A549 (cell line): ENCODE results near the gene ZBTB25. TPM values are rescaled to one million over a fixed set of nuclear protein-coding genes. Genes with fewer than 3 reads are reported as not detected.

Experiments used
- ATAC-seq, 2 experiments: fragments of 200-7000 bp in 1 of 2; fragments of >200 bp in 1 of 2; cut with Nextera tagmentation in 1 of 2; cut with Tn5 transposase in 1 of 2; 3 replicates each; pipeline versions ENCODE4 v1.8.0 to v1.9.1; 2018 to 2020; ENCODE audit warnings: mild to moderate bottlenecking in 1 of 2, moderate library complexity in 1 of 2
- CTCF ChIA-PET: fragments of 300-600 bp; sonication (Branson Sonifier 250); formaldehyde crosslinking; extraction: SDS; loops from one replicate; lab custom pipeline; 2021; ENCODE audit warnings: antibody characterized with exemption, inconsistent platforms; lab: Yijun Ruan, JAX
- POLR2A ChIA-PET: fragments of 350-600 bp; formaldehyde crosslinking; extraction: SDS; loops from one replicate; lab custom pipeline; 2021; ENCODE audit warnings: antibody characterized with exemption, inconsistent platforms; lab: Yijun Ruan, JAX
- DNase-seq, 2 experiments: peaks; one replicate each; pipeline versions ENCODE4 v3.0.0 to v3.0.0-alpha.2; 2011 to 2016; ENCODE audit warnings: low read depth in 1 of 2, low spot score in 1 of 2
- FAIRE-seq: peaks from 2 replicates; lab custom pipeline; 2011; peaks lifted over from hg19 to GRCh38; lab: Jason Lieb, UNC
- H3K27ac ChIP-seq, 2 experiments: fragments of >200 bp; sonication (Bioruptor Twin); formaldehyde crosslinking; 3 replicates each; pipeline ENCODE4 v1.5.1; 2016 to 2017
- H3K4me1 ChIP-seq: fragments of >200 bp; sonication (Bioruptor Twin); formaldehyde crosslinking; 3 replicates; pipeline ENCODE4 v1.6.1; 2016
- H3K4me2 ChIP-seq: fragments of >200 bp; sonication (Bioruptor Twin); formaldehyde crosslinking; 3 replicates; pipeline ENCODE4 v1.6.1; 2016
- H3K4me3 ChIP-seq: fragments of >200 bp; sonication (Bioruptor Twin); formaldehyde crosslinking; 3 replicates; pipeline ENCODE4 v1.5.1; 2016
- H3K9me3 ChIP-seq: fragments of >200 bp; sonication (Bioruptor Twin); formaldehyde crosslinking; 3 replicates; pipeline ENCODE4 v1.6.1; 2016
- BHLHE40 ChIP-seq: IDR thresholded peaks from 2 replicates; pipeline ENCODE4 v1.6.1; 2012; ENCODE audit warnings: low read depth, low read length, inconsistent platforms
- CBX8 ChIP-seq: fragments of 200-600 bp; sonication (generic); IDR thresholded peaks from 2 replicates; pipeline ENCODE4 v1.6.1; 2016
- EHMT2 ChIP-seq: fragments of 200-600 bp; sonication (generic); IDR thresholded peaks from 2 replicates; pipeline ENCODE4 v1.6.1; 2016; ENCODE audit warnings: antibody characterized with exemption, low read depth, mild to moderate bottlenecking, moderate library complexity
- ELK1 ChIP-seq: fragments of 150-350 bp; IDR thresholded peaks from 2 replicates; pipeline ENCODE4 v1.6.1; 2014; ENCODE audit warnings: low read depth, mild to moderate bottlenecking, low read length
- ESRRA ChIP-seq: fragments of 150-350 bp; IDR thresholded peaks from 2 replicates; pipeline ENCODE4 v1.6.1; 2014; ENCODE audit warnings: mild to moderate bottlenecking, low read length, borderline replicate concordance
- GATA3 ChIP-seq: IDR thresholded peaks from 2 replicates; pipeline ENCODE4 v1.6.1; 2012; ENCODE audit warnings: borderline replicate concordance
- HDAC2 ChIP-seq: fragments of 200-600 bp; sonication (generic); IDR thresholded peaks from 2 replicates; pipeline ENCODE4 v1.6.1; 2016
- HES2 ChIP-seq: fragments of >200 bp; sonication (Bioruptor Twin); formaldehyde crosslinking; IDR thresholded peaks from 2 replicates; pipeline ENCODE4 v1.6.1; 2016
- JUN ChIP-seq, 2 experiments: fragments of >200 bp; sonication (Bioruptor Twin); formaldehyde crosslinking; IDR thresholded peaks; 2 replicates in 1 of 2; 3 replicates in 1 of 2; pipeline ENCODE4 v1.6.1; 2016 to 2017
- KDM5A ChIP-seq: fragments of 200-600 bp; sonication (generic); IDR thresholded peaks from 2 replicates; pipeline ENCODE4 v1.6.1; 2016; ENCODE audit warnings: antibody characterized with exemption, mild to moderate bottlenecking
- NPAS2 ChIP-seq: fragments of 250-450 bp; sonication (Bioruptor Pico); IDR thresholded peaks from 2 replicates; pipeline ENCODE4 v1.8.0; 2022; ENCODE audit warnings: mild to moderate bottlenecking, moderate library complexity, borderline replicate concordance
- PHF8 ChIP-seq: fragments of 200-600 bp; sonication (generic); IDR thresholded peaks from 2 replicates; pipeline ENCODE4 v1.6.1; 2016; ENCODE audit warnings: low read depth, mild to moderate bottlenecking, antibody characterized with exemption, moderate library complexity, borderline replicate concordance
- POLR2A ChIP-seq: IDR thresholded peaks from 2 replicates; pipeline ENCODE4 v1.6.1; 2012; ENCODE audit warnings: mild to moderate bottlenecking, low read length
- RAD21 ChIP-seq, 2 experiments: fragments of >200 bp in 1 of 2; sonication (Bioruptor Twin) in 1 of 2; formaldehyde crosslinking in 1 of 2; IDR thresholded peaks in 1 of 2; conservative IDR thresholded peaks in 1 of 2; 2 replicates in 1 of 2; 3 replicates in 1 of 2; pipeline ENCODE4 v1.6.1; 2012 to 2018; ENCODE audit warnings: inconsistent platforms in 1 of 2
- RARB ChIP-seq: fragments of 250-450 bp; sonication (Bioruptor Pico); IDR thresholded peaks from 2 replicates; pipeline ENCODE4 v1.8.0; 2021; ENCODE audit warnings: mild to moderate bottlenecking, moderate library complexity
- RCOR1 ChIP-seq: fragments of 150-350 bp; IDR thresholded peaks from 2 replicates; pipeline ENCODE4 v1.6.1; 2014; ENCODE audit warnings: antibody characterized with exemption, low read length, low read depth
- RNF2 ChIP-seq: fragments of 200-600 bp; sonication (generic); IDR thresholded peaks from 2 replicates; pipeline ENCODE4 v1.6.1; 2016; ENCODE audit warnings: low read depth, mild to moderate bottlenecking, antibody characterized with exemption, moderate library complexity, borderline replicate concordance
- SMC3 ChIP-seq: fragments of >200 bp; sonication (Bioruptor Twin); formaldehyde crosslinking; IDR thresholded peaks from 3 replicates; pipeline ENCODE4 v1.6.1; 2018; ENCODE audit warnings: inconsistent platforms
- SREBF2 ChIP-seq: fragments of 450-650 bp; IDR thresholded peaks from 2 replicates; pipeline ENCODE4 v1.6.1; 2014; ENCODE audit warnings: mild to moderate bottlenecking, moderate library complexity
- TFCP2L1 ChIP-seq: fragments of 250-450 bp; sonication (Bioruptor Pico); IDR thresholded peaks from 2 replicates; pipeline ENCODE4 v1.5.0; 2021; ENCODE audit warnings: mild to moderate bottlenecking
- USF2 ChIP-seq: fragments of 450-650 bp; IDR thresholded peaks from 2 replicates; pipeline ENCODE4 v1.6.1; 2014; ENCODE audit warnings: antibody characterized with exemption
- ZNF302 ChIP-seq: fragments of 250-450 bp; sonication (Bioruptor Pico); IDR thresholded peaks from 2 replicates; pipeline ENCODE4 v1.9.0; 2021; ENCODE audit warnings: inconsistent platforms, mild to moderate bottlenecking, moderate library complexity
- polyA plus RNA-seq, 4 experiments: library from polyadenylated mRNA; depleted of rRNA in 3 of 4; stranded (reverse); fragments of >200 nt; fragmentation: RNase III in 1 of 4; extraction: RNeasy Plus Mini Kit Qiagen cat#74134 plus additional on column Dnase treatment in 1 of 4; gene quantifications; 2 replicates in 3 of 4; 3 replicates in 1 of 4; pipeline ENCODE4 v1.2.3, GENCODE V29; 2011 to 2017
- TF ChIP-seq, protein P1 (sequence below): IDR thresholded peaks from 2 replicates; pipeline ENCODE4 v1.6.1; 2012
- TF ChIP-seq, protein P2 (sequence below): fragments of >200 bp; sonication (Bioruptor Twin); formaldehyde crosslinking; IDR thresholded peaks from 3 replicates; pipeline ENCODE4 v1.5.1; 2016
- TF ChIP-seq, protein P3 (sequence below): fragments of >200 bp; sonication (Bioruptor Twin); formaldehyde crosslinking; IDR thresholded peaks from 3 replicates; pipeline ENCODE4 v1.6.1; 2016

ZBTB25 gene
- polyA plus RNA-seq, 2 of the 4 experiments (the other 2 are of a cell fraction): 5.4 to 15.0 TPM

DNA sequence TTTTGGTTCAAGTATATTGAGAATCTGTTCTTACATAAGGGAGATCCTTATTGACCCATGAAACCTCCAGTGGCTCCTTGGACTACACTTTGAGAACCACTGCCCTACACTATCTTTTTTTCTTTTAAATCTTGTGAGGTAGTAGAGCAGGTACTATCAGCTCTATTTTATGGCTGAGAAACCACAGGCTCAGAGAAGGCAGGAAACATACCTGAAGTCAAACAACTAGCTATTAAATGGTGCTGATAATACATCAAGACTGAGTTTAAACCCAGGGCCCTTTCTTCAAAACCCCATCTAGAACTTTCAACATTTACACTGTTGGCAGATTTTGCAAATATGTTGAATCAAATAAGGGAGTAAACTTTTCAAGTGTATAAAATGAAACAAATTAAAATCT lies 6.9 kb downstream of the ZBTB25 start:
- Histone ChIP-seq H3K4me3 (no peak overlapping the region), H3K27ac (no peak overlapping the region), H3K4me1 (peaks cover 23% of the 10 kb centered on the region)
- ChIA-PET POLR2A (interaction anchor here (0.7 kb wide), 1 partner anchor 111 kb away, joined by 4 read pairs; no protein-coding TSS in a partner anchor), CTCF (interaction anchor here (1.1 to 4.1 kb wide), 7 partner anchors 9 to 153 kb away, joined by 3 to 11 read pairs (median 4); no protein-coding TSS in a partner anchor)
- DNase-seq (no peak), FAIRE-seq (no peak), ATAC-seq (no peak)
- TF ChIP-seq HDAC2 (no peak), RNF2 (no peak), BHLHE40 (no peak), SREBF2 (no peak), TFCP2L1 (no peak), GATA3 (no peak), JUN (IDR thresholded peaks at IDR 0.05) (no peak), RAD21 (conservative IDR thresholded peaks at IDR 0.05 in 1 of 2, IDR thresholded peaks at IDR 0.05 in 1 of 2) (no peak), PHF8 (no peak)
- TF ChIP-seq, protein P1, sequence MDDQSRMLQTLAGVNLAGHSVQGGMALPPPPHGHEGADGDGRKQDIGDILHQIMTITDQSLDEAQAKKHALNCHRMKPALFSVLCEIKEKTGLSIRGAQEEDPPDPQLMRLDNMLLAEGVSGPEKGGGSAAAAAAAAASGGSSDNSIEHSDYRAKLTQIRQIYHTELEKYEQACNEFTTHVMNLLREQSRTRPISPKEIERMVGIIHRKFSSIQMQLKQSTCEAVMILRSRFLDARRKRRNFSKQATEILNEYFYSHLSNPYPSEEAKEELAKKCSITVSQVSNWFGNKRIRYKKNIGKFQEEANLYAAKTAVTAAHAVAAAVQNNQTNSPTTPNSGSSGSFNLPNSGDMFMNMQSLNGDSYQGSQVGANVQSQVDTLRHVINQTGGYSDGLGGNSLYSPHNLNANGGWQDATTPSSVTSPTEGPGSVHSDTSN: no peak
- TF ChIP-seq, all 56 proteins: peak for 0
- Histone ChIP-seq H3K4me2 (no peak overlapping the region), H3K9me3 (no peaks in the 10 kb centered on the region)

GRCh38 chr14:64495252-64495651 lies 8.4 kb downstream of the ZBTB25 start:
- Histone ChIP-seq H3K4me2 (no peak overlapping the region), H3K4me3 (no peak overlapping the region), H3K4me1 (peaks cover 9% of the 10 kb centered on the region), H3K9me3 (no peaks in the 10 kb centered on the region), H3K27ac (no peak overlapping the region)
- no peak for DNase-seq
- CTCF ChIA-PET: interaction anchor here (0.9 to 4.1 kb wide), 7 partner anchors 11 to 396 kb away, joined by 3 to 16 read pairs (median 5); no protein-coding TSS in a partner anchor
- POLR2A ChIA-PET: interaction anchor here (0.8 kb wide), 1 partner anchor 9 kb away, joined by 4 read pairs; the partner anchor contains the start of gene ZBTB1
- no peak for FAIRE-seq
- ATAC-seq: no peak
- no peak for TF ChIP-seq TFCP2L1
- no peak for TF ChIP-seq HES2
- no peak for TF ChIP-seq NPAS2
- no peak for TF ChIP-seq RARB (CRISPR knock-in tag)
- TF ChIP-seq, protein P2, sequence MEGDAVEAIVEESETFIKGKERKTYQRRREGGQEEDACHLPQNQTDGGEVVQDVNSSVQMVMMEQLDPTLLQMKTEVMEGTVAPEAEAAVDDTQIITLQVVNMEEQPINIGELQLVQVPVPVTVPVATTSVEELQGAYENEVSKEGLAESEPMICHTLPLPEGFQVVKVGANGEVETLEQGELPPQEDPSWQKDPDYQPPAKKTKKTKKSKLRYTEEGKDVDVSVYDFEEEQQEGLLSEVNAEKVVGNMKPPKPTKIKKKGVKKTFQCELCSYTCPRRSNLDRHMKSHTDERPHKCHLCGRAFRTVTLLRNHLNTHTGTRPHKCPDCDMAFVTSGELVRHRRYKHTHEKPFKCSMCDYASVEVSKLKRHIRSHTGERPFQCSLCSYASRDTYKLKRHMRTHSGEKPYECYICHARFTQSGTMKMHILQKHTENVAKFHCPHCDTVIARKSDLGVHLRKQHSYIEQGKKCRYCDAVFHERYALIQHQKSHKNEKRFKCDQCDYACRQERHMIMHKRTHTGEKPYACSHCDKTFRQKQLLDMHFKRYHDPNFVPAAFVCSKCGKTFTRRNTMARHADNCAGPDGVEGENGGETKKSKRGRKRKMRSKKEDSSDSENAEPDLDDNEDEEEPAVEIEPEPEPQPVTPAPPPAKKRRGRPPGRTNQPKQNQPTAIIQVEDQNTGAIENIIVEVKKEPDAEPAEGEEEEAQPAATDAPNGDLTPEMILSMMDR: no peak
- TF ChIP-seq RCOR1: no peak
- TF ChIP-seq ELK1: no peak
- TF ChIP-seq ESRRA: no peak
- TF ChIP-seq KDM5A: no peak
- no peak for TF ChIP-seq SMC3
- no peak for TF ChIP-seq USF2
- TF ChIP-seq CBX8: no peak
- TF ChIP-seq HDAC2: no peak
- TF ChIP-seq POLR2A: no peak
- no peak for TF ChIP-seq EHMT2
- TF ChIP-seq ZNF302 (CRISPR knock-in tag): no peak
- TF ChIP-seq, protein P3, sequence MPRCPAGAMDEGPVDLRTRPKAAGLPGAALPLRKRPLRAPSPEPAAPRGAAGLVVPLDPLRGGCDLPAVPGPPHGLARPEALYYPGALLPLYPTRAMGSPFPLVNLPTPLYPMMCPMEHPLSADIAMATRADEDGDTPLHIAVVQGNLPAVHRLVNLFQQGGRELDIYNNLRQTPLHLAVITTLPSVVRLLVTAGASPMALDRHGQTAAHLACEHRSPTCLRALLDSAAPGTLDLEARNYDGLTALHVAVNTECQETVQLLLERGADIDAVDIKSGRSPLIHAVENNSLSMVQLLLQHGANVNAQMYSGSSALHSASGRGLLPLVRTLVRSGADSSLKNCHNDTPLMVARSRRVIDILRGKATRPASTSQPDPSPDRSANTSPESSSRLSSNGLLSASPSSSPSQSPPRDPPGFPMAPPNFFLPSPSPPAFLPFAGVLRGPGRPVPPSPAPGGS: no peak
